ENCODE data around the gene RPS6KA4.

RPS6KA4 gene

DNA sequence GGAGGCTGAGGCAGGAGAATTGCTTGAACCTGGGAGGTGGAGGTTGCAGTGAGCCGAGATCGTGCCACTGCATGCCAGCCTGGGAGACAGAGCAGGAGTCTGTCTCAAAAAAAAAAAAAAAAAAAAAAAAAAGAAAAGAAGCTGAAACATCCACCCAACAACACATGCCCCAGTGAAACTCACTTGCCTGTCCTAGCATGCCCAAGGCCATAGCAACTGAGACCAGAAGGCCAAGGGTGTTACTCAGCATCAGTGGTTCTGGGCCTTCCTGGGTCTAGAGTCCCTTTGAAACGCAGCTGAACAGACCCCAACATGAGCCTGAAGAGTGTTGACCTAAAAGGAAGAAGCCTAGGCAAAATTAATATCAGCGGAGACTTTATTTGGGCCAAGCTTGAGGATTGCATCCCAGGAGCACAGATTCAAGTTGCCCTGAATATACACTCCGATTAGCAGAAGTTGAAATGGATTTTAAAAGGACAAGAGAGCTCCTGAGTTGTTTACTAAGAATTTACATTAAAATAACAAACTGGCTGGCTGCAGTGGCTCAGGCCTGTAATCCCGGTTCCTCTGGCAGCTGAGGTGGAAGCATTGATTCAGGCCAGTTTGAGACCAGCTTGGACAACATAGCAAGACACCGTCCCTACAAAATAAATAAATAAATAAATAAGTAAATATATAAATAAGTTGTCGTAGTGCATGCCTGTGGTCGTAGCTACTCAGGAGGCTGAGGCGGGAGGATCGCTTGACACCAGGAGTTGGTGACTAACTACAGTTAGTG is 34.1 kb upstream of the RPS6KA4 start:
- DNase-seq = no peak
- intact Hi-C loops (cut with DNase I) = no loop called here

DNA sequence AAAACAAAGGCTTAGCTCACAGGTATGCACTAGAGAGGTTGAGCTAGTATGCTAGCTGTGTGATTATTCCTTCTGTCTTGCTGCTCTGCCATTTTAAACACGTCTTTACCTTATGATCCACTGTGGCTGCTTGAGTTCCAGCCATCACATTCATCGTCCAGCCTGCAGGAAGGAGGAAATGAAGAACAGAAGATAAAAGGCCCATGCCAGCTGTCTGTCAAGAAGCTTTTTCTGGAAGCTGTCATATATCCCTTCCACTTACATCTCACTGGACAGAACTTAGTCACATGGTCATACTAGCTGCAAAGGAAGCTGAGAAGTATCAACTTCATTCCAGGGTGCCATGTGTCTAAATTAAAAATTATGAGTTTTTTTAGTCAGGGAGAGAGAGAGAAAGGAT is 31.6 kb upstream of the RPS6KA4 start:
- intact Hi-C loops (cut with DNase I) = no loop called here
- no peak for DNase-seq

DNA sequence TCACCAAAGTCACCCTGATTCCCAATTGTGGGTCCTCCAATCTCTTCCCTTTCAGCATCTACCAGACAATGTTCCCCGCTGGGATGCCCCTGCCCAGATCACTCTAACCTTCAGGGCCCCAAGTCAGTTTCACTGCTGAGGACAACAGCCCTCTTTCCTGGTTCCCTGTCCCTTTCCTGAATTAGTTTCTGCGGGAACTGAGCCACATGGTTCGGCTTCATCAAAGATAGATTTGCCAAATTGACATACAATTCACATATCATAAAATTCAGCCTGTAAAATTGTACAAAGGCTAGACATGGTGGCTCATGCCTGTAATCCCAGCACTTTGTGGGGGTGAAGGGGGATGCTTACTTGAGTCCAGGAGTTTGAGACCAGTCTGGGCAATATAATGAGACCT is 31.0 kb upstream of the RPS6KA4 start:
- no peak for DNase-seq
- intact Hi-C loops (cut with DNase I) = no loop called here

DNA sequence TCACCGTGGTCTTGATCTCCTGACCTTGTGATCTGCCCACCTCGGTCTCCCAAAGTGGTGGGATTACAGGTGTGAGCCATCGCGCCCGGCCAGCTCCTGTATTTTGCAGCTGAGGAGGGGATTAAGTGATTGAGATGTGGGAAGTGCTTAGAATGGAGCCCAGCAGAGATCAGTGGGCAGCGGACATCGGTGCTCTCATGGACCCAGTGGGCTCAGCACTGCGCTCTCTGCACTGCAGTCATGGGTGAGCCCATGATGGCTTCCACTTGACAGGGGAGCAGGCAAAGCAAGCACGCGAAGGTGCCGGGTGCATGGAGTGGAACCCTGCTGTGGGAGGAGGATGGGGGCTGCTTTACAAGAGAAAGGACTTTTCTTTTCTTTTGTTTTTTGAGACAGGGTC is 28.1 kb upstream of the RPS6KA4 start:
- intact Hi-C loops (cut with DNase I) = no loop called here
- no peak for DNase-seq

DNA sequence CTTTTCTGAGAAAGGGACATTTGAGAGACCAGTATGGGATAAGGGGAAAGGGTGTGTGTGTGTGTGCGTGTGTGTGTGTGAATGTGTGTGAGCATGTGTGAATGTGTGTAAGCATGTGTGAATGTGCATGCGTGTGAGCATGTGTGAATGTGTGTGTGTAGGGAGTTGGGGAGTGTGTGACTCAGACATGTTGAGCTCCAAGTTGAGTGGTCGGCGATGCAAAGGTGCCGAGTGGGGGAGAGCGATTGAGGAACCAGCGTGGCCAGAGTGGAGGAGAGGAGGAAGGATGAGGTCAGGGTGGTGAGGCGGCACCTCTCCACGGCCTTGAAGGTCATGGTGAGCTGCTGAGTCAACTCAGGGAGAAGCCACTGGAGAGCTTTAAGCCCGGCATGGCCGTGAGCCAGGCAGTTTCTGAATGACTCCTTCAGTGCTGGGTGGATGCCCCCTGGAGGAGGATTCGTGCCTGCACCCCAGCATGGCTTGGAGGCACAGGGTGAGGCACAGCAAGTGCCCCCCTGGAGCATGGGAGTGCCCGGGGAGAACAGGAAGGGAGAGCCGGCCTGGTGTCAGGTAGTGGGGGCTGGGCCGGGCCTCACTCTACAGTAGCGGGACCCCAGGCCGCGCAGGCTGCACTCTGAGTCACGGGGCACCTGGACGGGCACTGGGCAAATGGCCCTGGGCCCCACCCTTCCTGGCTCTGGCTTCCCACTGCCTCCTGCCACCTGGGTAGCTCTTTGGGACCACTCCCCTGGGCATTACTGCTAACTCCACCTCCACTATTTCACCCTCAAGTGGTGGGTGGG is 27.2 kb upstream of the RPS6KA4 start:
- intact Hi-C loops (cut with DNase I) = no loop called here
- DNase-seq = peak in 3 of 10 donors; percentile 18 to 48 (median 32)

DNA sequence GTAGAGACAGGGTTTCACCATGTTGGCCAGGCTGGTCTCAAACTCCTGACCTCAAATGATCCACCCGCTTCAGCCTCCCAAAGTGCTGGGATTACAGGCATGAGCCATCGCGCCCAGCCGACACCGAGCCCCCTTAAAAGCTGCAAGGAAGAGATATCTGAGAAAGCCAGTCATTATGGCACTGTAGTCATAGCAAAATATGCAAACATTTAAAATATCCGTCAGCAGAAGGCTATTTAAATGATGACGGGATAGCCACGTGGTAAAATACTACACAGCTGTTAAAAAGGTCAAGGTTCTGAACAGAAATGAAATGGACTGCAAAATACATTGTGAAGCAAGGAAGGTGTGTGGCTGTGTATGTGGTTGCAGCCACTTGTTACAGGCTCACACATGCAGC is 25.4 kb upstream of the RPS6KA4 start:
- DNase-seq = no peak
- intact Hi-C loops (cut with DNase I) = no loop called here

DNA sequence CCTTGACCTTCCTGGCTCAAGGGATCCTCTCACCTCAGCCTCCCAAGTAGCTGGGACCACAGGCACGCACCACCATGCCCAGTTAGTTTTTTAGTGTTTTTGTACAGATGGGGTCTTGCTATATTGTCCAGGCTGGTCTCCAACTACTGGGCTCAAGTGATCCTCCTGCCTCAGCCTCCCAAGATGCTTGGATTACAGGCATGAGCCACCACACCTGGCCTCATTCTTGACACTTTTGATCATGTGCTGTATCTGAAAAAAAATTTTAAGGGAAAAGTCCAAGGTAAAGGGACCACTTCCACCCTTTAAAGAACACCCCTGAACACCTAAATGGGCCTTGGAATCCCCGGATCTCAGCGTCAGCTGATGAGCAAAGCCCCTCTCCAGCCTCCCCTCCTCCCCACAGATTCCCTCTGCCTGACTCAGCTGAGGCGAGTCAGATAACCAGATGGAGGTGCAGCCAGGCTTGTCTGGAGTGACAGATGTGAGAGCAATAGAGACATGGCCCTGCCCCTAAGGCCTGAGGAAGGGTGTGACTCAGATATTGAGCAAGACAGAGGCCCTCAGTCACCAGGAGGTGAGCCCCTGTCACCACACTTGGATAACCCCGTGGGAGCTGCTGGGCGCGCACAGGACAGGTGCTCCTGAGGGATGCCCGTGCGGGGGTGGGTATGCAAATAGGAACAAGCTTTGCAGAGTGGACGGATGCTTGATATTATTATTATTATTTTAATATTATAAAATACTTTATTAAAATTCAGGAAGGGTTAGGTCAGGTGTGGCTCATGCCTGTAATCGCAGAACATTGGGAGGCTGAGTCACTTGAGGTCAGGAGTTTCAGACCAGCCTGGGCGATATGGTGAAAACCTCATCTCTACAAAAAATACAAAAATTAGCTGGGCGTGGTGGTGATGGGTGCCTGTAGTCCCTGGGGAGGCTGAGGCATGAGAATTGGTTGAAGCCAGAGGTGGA is 23.9 kb upstream of the RPS6KA4 start:
- intact Hi-C loops (cut with DNase I) = no loop called here
- DNase-seq = no peak

DNA sequence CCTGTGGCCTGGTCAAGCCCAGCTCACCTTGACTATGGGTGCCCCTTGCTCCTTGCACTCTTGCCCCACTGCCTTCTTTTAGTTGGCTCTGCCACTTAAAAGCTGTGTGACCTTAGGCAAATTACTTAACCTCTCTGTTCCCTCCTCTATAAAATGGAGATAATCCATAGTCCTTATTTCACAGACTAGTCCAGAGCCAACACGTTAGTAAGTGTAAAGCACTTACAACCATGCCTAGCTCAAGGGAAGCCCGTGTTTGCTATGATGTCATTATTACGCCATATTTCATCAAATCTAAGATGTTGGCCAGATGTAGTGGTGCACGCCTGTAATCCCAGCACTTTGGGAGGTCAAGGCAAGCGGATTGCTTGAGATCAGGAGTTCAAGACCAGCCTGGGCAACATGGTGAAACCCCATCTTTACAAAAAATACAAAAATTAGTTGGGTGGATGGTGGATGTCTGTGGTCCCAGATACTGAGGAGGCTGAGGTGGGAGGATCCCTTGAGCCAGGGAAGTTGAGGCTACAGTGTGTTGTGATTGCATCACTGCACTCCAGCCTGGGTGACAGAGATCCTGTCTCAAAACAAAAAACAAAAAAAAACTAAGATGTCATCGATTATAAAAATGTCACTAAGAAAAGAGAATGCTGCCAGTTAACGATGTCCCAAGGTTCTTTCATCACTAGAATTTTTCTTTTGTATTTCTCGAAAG is 21.3 kb upstream of the RPS6KA4 start:
- DNase-seq = no peak
- intact Hi-C loops (cut with DNase I) = no loop called here

DNA sequence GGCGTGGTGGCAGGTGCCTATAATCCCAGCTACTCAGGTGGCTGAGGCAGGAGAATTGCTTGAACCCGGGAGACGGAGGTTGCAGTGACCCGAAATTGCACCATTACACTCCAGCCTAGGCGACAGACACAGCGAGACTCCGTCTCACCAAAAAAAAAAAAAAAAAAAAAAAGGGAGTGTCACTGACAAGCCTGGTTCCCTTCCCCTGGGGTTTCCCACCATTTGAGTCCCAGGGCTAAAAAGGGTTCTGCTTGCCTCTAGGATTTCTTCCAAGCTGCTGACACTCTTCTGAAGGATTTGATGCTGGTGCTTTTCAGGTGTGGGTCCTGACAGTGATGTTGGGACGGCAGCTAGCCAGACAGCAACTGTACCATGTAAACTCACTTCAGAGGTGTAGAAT is 20.2 kb upstream of the RPS6KA4 start:
- no peak for DNase-seq
- intact Hi-C loops (cut with DNase I) = no loop called here

DNA sequence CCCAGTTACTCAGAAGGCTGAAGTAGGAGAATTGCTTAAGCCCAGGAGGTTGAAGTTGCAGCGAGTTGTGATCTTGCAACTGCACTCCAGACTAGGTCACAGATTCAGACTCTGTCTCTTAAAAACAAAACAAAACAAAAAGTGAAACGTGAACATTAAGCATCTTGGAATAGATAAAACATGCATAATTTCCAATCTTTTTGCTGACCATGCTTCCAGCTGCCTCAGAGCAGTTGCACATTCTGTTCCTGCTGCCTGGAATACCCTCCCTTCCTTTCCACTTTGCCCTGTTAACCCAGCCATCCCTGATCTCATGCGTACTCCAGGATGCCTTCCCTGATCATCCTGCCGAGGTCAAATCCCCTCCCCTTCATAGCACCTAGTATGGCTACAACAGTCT is 19.7 kb upstream of the RPS6KA4 start:
- intact Hi-C loops (cut with DNase I) = no loop called here

DNA sequence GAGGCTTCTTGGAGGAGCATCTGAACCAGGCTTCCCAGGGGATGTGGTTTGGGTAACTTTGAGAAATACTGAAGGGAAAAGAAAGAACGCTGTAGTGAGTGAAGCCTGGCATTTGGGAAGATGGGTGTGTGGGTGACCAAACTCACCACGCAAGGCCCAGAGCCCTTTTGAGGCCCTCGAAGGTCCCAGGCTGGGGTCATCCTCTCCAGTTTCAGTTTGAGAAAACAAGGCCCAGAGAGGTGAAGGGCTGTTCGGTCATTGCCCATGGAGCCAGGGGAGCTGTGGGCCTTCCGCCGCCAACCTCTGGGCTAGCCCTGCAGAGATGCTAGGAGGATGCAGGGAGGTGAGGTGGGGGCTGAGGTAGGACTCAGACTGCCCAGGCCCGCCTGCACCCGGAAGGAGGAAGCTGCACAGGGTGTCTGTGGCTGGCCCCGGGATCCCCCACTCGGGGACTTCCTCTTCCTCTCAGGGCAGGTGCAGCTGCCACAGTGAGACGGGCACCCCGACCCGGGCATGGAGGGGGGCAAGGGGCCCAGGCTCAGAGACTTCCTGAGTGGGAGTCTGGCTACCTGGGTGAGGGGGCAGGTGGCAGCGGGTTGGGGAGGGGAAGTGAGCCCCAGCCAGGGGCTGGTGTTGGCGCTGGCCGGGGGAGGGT is 19.1 kb upstream of the RPS6KA4 start, which contains the start of gene CCDC88B:
TSS of gene CCDC88B (plus strand) at position 451 of the 655 bp plus-strand sequence. CDS start at position 514, 63 bp downstream.
- intact Hi-C loops (cut with DNase I) = no loop called here
- peak in 2 of 10 donors; percentile 16 to 39 for DNase-seq

More for the DNA sequence above, 19.7 kb upstream of the RPS6KA4 start:
- no peak for DNase-seq

DNA sequence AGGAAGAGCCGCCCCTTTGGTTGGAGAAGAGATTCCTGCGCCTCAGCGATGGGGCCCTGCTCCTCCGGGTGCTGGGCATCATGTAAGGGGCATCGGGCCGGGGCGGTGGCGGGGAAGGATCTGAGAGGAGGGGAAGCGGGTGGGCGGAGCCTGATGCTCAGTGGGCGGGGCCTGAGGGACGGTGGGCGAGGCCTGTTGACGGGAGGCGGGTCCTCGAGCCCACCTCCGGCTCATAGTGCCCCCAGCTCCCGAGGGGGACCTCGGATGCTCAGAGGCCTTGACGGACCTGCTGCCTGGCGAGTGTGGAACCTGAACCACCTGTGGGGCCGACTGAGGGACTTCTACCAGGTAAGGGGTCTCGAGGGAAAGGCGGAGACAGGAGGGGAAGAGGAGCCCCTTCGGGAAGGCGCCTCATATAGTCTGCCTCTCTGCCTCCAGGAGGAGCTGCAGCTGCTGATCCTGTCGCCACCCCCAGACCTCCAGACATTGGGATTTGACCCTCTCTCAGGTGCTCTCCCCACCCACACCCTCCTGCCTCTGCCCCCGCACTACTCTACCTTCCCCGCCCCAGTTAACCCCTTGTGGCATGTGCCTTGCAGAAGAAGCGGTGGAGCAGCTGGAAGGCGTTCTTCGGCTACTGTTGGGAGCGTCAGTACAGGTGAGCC is 18.2 kb upstream of the RPS6KA4 start:
- peak in 2 of 10 donors; percentile 19 to 71 for DNase-seq
- intact Hi-C loops (cut with DNase I) = no loop called here

DNA sequence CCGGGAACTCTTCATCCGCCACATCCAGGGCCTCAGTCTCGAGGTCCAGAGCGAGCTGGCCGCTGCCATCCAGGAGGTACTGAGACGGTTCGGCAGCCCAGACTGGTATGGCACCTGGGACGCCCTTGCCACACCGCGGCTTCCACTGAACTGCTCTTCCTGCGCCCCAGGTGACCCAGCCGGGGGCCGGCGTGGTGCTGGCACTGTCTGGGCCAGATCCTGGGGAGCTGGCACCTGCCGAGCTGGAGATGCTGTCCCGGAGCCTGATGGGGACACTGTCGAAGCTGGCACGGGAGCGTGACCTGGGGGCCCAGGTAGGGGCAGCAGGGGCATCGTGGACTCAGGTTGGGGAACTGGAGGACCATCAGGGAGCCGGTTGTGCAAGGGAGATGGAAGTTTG is 17.5 kb upstream of the RPS6KA4 start:
- intact Hi-C loops (cut with DNase I) = no loop called here
- no peak for DNase-seq

DNA sequence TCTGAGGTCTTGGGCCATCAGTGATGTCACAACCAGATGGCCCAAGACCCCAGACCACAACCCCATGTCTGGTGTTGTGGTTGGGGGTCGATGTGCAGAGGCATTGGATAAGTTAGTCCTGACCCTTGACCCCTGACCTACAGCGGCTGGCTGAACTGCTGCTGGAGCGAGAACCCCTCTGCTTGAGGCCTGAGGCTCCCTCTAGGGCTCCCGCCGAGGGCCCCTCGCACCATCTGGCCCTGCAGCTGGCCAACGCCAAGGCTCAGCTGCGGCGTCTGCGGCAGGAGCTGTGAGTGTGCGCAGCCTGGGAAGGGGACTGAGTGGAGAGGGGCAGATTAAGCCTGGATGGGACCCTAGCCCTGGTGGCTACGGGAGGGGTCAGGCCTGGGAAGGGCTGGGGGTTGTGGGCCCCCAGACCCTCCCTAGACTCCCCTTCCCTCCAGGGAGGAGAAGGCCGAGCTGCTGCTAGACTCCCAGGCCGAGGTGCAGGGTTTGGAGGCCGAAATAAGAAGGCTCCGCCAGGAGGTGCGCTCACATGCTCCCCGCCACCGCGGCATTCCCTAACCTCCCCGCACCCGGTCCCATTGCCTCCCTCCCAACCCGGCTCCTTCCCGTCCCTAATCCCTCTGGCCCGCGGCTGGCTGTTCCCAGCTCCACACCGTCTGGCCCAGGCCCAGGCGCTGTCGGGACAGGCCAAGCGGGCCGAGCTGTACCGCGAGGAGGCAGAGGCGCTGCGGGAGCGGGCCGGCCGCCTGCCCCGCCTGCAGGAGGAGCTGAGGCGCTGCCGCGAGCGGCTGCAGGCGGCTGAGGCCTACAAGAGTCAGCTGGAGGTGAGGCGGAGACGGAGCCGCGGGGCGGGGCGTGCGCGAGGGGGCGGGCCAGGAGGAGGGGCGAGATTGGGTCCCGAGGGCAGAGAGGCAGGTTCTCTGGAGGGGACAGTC is 16.8 kb upstream of the RPS6KA4 start:
- peak; percentile 57 to 96 (median 74) for DNase-seq
- intact Hi-C loops (cut with DNase I) = no loop called here

DNA sequence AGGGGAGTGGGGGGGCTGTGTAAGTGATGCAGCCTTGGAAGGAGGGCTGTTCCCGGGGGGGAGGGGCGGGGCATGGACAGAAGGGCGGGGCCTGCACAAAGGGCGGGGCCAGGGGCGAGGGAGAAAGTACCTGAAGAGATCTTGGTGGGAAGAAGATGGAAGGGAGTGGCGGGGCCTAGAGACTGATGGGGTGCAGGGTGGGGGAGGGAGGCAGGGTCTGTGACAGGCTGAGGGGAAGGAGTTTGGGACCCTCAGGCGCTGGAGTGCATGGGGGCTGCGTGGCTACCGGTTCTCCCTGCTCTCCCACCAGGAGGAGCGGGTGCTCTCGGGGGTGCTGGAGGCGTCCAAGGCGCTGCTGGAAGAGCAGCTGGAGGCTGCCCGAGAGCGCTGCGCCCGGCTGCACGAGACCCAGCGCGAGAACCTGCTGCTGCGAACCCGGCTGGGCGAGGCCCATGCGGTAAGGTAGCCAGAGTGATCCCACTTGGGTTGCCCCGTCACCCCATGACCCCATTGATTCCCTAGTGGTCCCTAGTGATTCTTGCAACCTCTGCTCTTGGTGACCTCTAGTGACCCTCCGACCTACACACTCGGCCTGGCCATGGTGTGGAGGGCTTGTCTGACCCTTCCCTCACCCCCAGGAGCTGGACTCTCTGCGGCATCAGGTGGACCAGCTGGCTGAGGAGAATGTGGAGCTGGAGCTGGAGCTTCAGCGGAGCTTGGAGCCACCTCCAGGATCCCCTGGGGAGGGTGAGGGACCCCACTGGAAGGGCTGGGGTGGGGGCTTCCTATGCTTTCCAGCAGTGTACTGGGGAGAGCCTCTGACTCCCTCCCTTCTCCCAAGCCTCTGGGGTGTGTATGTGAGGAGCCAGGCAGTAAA is 15.9 kb upstream of the RPS6KA4 start:
- intact Hi-C loops (cut with DNase I) = no loop called here
- DNase-seq = no peak

DNA sequence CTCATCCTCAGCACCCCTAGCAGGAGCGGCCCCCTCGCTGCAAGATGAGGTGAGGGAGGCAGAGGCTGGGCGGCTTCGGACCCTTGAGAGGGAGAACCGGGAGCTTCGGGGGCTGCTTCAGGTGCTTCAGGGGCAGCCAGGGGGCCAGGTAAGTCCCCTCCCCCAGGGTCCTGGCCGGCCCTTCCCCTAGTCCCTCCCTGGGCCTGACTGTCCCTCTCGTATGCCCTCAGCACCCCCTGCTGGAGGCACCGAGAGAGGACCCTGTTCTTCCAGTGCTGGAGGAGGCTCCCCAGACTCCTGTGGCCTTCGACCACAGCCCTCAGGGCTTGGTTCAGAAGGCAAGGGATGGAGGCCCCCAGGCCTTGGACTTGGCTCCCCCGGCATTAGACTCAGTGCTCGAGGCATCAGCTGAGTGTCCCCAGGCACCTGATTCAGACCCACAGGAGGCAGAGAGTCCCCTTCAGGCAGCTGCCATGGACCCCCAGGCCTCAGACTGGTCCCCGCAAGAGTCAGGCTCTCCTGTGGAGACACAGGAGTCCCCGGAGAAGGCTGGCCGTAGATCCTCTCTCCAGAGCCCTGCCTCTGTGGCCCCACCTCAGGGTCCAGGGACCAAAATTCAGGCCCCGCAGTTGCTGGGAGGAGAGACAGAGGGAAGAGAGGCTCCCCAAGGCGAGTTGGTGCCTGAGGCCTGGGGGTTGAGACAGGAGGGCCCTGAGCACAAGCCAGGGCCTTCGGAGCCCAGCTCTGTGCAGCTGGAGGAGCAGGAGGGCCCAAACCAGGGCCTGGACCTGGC is 15.0 kb upstream of the RPS6KA4 start:
- DNase-seq = peak in 1 of 10 donors; percentile 67

More for the DNA sequence above, 15.0 kb upstream of the RPS6KA4 start:
- intact Hi-C loops (cut with DNase I) = no loop called here

Measured in posterior cingulate gyrus (tissue), 11 donors.